CMK (cell line): ENCODE data around the gene FAM90A26.
"Not testable (repeated sequence)": the region's sequence is repeated elsewhere in the genome, so short reads cannot be mapped to it uniquely, and the experiment has no call there.

Experiments used
- DNase-seq: peaks from one replicate; pipeline ENCODE4 v3.0.0-alpha.2; 2010; ENCODE audit warnings: low read depth

Gene FAM90A26

GRCh38 chr4:9160046-9160445 is 10.2 kb upstream of the FAM90A26 start:
- DNase-seq = not testable (repeated sequence)

- not testable (repeated sequence) for DNase-seq
These were observed 4.2 kb upstream of the FAM90A26 start for GRCh38 chr4:9165990-9166389.

- DNase-seq = not testable (repeated sequence)
These were observed 40.1 kb downstream of the FAM90A26 start, which contains the start of gene USP17L10 for GRCh38 chr4:9210357-9210756. USP17L10 (plus strand) TSS chr4:9210657; CDS start chr4:9210657, 0 bp downstream.

GRCh38 chr4:9214701-9215100 is 44.5 kb downstream of the FAM90A26 start:
- DNase-seq = not testable (repeated sequence)

- DNase-seq = not testable (repeated sequence)
These were observed 44.9 kb downstream of the FAM90A26 start, which contains the start of gene USP17L11 for GRCh38 chr4:9215105-9215504. USP17L11 (plus strand) TSS chr4:9215405; CDS start chr4:9215405, 0 bp downstream.

DNA sequence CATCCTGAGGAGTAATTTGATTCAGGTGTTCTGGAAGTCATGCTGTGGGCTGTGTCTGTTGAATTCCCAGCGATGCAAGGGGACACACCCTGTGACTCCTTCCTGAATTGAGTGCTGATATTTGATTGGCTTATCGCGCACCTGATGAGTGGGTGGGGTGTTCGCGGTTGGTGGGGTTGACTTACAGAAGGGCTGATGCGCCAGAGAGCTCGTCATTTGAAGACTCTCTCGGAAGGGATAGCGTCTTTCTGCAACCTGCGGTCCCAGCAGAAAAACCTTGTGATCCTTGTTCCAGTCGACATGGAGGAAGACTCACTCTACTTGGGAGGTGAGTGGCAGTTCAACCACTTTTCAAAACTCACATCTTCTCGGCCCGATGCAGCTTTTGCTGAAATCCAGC is 49.6 kb downstream of the FAM90A26 start, which contains the start of gene USP17L12:
Gene USP17L12, plus strand, starts transcription at position 301 of the 400 bp plus-strand sequence. Its CDS starts 0 bp downstream, at position 301.
- not testable (repeated sequence) for DNase-seq

DNA sequence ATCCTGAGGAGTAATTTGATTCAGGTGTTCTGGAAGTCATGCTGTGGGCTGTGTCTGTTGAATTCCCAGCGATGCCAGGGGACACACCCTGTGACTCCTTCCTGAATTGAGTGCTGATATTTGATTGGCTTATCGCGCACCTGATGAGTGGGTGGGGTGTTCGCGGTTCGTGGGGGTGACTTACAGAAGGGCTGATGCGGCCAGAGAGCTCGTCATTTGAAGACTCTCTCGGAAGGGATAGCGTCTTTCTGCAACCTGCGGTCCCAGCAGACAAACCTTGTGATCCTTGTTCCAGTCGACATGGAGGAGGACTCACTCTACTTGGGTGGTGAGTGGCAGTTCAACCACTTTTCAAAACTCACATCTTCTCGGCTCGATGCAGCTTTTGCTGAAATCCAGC is 54.4 kb downstream of the FAM90A26 start, which contains the start of gene USP17L13:
Gene USP17L13, plus strand, starts transcription at position 301 of the 400 bp plus-strand sequence. Its CDS starts 0 bp downstream, at position 301.
- not testable (repeated sequence) for DNase-seq
